GM12872 (cell line): ENCODE data around the gene RAB20.

Source experiments
- TF ChIP-seq, protein P1 (sequence below): IDR thresholded peaks from 3 replicates; pipeline ENCODE4 v1.5.1; 2011; ENCODE audit warnings: low read depth, mild to moderate bottlenecking, low read length, moderate library complexity; ENCODE audit not compliant: insufficient read depth

RAB20 gene

DNA sequence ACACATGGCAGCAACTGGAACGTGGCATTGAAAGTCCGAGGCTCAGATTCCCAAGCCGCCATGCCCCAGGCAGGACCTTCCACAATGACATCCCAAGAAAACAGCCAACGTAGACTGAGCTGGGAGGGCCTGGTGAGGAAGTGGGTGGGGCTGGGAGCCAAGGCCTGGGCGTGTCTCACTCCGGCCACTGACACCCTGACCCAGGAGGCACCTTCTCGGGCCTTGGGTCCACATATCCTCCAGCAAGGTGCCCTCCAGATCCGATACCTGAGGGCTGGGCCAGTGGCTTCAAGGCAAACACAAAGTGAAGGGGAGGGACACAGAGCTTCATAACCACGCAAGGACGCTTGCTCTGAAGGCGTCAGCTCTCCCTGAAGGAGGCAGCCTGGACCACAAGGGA is 43.0 kb downstream of the RAB20 start:
- TF ChIP-seq, protein P1, sequence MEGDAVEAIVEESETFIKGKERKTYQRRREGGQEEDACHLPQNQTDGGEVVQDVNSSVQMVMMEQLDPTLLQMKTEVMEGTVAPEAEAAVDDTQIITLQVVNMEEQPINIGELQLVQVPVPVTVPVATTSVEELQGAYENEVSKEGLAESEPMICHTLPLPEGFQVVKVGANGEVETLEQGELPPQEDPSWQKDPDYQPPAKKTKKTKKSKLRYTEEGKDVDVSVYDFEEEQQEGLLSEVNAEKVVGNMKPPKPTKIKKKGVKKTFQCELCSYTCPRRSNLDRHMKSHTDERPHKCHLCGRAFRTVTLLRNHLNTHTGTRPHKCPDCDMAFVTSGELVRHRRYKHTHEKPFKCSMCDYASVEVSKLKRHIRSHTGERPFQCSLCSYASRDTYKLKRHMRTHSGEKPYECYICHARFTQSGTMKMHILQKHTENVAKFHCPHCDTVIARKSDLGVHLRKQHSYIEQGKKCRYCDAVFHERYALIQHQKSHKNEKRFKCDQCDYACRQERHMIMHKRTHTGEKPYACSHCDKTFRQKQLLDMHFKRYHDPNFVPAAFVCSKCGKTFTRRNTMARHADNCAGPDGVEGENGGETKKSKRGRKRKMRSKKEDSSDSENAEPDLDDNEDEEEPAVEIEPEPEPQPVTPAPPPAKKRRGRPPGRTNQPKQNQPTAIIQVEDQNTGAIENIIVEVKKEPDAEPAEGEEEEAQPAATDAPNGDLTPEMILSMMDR = no peak

DNA sequence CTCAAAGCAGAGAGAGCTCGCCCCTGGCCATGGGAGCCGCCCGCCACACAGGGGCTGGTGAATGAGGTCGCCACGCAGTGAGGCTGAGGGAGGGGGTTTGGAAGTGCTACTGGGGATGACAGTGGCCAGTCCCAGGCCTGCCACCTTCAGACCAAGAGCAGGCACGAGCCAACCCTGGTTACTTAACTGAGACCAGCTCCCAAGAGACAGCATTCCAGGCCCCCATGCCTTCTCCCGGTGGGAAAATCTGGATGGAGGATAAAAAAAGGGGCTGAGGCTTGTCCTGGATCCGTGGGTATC is 43.3 kb downstream of the RAB20 start:
- TF ChIP-seq, protein P1 = no peak

DNA sequence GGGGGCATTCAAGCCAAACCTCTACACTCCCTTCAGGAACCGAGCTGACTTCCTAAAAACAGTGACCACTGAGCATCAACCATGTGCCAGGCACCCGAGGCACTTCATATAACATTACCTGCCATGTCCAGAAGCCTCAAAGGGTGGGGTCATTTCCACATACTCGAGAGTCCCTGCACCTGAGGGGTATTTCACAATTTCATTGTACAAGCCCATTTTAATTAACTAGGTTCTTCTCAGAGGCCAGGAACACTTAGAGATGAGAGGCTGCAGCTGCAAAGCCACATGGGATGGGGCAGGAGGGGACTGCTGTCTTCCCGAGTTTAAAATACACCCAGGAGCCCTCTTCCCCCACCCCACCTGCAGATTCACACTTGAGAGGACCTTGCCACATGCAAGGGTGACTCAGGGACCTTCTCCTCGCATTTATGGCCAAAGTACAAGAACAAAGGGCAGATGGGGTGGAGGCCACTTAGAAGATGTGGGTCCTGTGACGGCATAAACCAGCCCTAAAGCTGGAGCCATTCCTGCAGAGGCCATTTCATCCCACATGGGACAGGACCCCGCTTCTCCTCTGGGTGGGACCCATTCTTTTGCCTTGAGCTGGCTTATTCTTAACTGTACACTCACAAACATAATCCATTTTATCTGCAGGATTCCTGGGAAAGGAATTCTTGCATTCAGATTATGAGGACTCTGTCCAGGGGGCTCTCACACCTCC is 43.9 kb downstream of the RAB20 start:
- TF ChIP-seq, protein P1 = no peak

DNA sequence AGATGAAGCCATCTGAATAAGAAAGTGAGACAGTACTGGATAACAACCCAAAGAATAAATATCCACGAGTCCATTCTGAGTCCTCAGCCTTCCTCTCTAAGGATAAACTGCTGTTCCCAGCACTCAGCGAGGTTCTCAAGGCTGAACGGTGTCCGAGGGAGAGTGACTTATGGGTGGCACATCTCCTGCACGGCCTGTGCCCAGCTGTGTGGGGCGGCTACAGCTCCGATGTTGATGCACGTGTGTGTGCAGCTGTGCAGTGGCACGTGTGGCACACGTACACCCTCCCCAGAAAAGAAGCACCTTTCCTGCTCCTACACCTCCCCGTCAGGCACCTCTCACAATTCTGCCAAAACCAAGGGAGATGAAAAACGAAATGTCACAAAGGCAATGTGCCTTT is 45.0 kb downstream of the RAB20 start:
- TF ChIP-seq, protein P1 = no peak

DNA sequence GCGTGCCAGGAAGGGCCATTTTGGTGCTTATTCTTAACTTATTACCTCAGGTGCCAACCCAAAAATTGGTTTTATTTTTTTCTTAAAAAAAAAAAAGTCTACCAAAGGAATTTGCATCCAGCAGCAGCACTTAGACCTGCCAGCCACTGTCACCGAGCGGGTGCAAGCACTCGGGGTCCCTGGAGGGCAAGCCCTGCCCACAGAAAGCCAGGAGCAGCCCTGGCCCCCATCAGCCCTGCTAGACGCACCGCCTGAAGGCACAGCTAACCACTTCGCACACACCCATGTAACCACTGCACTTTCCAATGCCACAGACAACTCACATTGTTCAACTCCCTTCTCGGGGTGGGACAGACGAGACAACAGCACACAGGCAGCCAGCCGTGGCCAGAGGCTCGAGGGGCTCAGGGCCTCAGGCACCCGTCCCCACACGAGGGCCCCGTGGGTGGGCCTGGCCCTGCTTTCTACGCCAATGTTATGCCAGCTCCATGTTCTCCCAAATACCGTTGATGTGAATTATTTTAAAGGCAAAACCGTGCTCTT is 49.3 kb downstream of the RAB20 start:
- TF ChIP-seq, protein P1 = no peak

DNA sequence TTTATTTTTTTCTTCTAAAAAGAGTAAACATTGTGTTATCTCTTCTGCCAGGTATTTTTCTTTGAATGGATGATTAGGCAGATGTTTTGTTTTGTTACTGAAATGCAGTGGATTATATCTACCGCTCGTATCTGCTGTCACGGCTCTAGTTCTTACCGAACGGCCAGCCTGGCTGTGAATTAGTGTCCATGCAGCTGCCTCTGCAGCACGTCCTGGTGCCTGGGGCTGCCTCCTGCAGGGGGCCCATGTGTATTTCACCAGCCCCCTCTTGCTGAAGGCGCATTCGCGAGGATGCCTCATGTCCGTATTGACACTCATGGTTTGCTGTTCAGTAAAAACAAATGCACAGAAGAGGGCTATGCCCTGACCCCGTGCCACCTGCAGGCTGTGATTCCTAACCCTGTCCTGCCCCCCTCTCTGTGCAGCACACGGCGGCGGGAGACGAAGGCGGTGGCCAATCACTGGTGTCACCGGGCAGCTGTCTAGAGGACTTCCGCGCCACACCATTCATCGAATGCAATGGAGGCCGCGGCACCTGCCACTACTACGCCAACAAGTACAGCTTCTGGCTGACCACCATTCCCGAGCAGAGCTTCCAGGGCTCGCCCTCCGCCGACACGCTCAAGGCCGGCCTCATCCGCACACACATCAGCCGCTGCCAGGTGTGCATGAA is 49.9 kb downstream of the RAB20 start:
- TF ChIP-seq, protein P1 = no peak

DNA sequence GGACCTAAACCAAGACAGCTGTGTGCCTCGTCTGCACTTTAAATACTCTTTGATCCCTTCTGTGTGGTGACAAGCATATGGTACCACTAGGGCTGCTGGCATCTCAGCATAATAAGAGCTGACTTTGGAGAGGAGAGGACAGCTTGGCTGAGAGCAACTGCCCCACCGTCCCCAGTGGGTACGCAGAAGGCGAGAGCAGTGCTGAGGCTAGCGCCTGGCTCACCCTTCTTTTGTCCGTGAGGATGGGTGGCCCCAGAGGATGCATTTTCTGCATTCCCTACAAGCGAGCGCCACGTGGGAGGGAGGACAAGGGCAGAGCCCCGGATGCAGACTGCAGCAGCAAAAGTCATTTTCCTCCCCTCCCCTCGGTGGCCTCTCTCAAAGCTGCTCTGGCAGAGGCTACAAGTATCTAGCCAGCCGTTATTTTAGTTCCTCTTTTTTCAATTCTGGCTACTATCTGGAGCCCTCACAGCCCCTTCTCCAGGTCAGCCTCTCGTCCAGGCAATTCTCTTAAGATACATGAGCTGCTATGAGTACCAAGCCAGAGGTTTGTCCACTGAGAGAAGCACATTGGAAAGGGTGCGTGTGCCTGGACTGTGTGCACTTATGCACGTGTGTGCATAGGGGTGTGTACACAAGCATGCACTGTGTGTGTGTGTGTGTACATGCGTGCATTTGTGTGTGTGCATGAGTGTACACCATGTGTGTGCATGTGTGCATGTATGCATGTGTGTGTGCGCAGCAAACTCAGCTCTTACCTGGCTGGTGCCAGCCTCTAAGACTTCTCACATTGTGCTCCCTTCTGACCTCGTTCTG is 51.3 kb downstream of the RAB20 start:
- TF ChIP-seq, protein P1 = no peak
